Measurements from ENCODE around the gene PCTP.

The PCTP gene

GRCh38 chr17:55778389-55779118, 27.7 kb downstream of the PCTP start:
- DNase-seq (ENCODE audit: low read depth), result no peak
- H3K4me3 ChIP-seq (ENCODE audit: low read depth, low read length), result no peak overlapping the region

DNA sequence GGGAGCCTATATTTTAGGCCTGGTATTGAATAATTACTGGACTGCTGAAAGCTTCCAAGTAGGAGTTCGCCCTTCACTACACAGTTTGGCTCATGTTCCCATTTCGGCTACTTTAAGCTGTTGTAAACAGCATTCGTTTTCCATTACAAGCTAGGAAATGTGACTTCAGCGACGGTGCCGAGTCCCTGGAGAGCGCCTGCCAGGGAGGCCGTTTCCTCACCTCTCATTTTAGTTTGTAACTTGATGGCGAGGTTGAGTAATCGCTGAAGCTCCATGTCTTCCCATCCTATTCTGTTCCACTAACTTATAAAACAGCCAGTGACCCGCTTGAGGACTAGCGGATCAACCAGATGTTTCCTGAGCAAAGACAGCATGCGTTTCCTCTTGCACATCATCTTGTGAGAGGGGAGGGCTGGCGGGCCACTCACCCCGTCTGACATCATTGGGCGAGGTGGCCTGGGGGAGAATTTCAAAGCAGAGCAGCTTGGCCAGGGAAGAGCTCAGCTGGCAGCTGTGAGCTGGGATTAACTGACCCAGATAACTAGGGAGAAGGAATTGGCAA, 32.9 kb downstream of the PCTP start:
- DNase-seq (ENCODE audit: low read depth), result peak; percentile 41
- H3K4me3 ChIP-seq (ENCODE audit: low read depth, low read length), result no peak overlapping the region

DNA sequence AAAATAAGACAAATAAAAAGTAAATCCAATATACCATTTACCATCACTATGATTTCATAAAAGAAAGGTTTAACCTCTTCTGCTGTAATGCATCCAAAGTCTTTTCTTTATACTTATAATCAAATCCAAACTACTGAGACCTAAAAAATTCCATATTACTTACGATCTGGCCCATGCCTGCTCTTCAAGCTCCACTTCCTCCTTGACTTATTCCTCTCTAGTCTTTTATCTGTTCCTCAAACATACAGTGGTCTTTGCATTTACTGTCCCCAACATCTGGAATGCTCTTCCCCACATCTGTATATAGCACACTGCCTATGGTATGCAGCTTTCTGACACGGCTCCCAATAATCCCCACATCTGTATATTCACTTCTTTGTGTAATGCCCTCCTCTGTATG, 33.8 kb downstream of the PCTP start:
- no peak overlapping the region for H3K4me3 ChIP-seq (ENCODE audit: low read depth, low read length)
- DNase-seq (ENCODE audit: low read depth), result no peak

GRCh38 chr17:55785181-55785580, 34.3 kb downstream of the PCTP start:
- no peak overlapping the region for H3K4me3 ChIP-seq (ENCODE audit: low read depth, low read length)
- no peak for DNase-seq (ENCODE audit: low read depth)

DNA sequence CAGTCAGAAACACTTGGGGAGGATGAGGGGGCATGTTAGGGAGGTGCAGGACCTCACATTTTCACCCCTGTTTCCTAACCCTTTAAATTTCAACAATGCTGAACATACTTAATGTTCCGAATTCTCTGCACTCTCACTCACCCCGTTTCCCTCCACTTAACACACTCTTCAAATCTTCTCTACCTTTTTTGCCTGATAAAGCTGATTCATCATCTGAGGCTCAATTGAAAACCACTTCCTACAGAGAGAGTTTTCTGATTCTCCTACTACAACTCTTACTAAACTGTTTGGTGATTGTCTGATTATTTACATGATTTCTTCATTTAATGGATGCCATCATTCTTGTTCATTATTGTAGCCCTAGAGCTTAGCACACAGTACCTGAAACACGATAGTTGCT, 42.4 kb downstream of the PCTP start:
- no peak for DNase-seq (ENCODE audit: low read depth)
- H3K4me3 ChIP-seq (ENCODE audit: low read depth, low read length), result no peak overlapping the region

GRCh38 chr17:55794725-55795482, 44.1 kb downstream of the PCTP start:
- no peak overlapping the region for H3K4me3 ChIP-seq (ENCODE audit: low read depth, low read length)
- no peak for DNase-seq (ENCODE audit: low read depth)

GRCh38 chr17:55806745-55807495, 56.1 kb downstream of the PCTP start:
- no peak overlapping the region for H3K4me3 ChIP-seq (ENCODE audit: low read depth, low read length)
- DNase-seq (ENCODE audit: low read depth), result no peak

GRCh38 chr17:55811536-55811935, 60.7 kb downstream of the PCTP start:
- DNase-seq (ENCODE audit: low read depth), result no peak
- H3K4me3 ChIP-seq (ENCODE audit: low read depth, low read length), result no peak overlapping the region

GRCh38 chr17:55812323-55812722, 61.5 kb downstream of the PCTP start:
- H3K4me3 ChIP-seq (ENCODE audit: low read depth, low read length), result no peak overlapping the region

DNA sequence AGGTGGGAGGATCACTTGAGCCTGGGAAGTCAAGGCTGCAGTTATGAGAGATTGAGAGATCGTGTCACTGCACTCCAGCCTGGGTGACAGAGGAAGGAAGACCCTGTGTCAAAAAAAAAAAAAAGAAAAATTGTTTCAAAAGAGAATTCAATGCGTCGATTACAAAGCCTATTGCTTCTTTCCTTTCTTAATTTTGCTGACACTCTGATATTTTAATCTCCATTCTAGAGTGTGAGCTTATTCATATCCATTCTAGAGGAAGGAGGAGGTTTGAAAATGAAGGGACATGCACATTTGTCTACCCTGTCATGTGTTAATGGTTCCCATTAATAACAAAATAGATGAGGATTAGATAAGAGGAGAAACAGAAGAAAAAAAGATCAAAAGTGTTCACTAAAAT, 63.1 kb downstream of the PCTP start:
- no peak for DNase-seq (ENCODE audit: low read depth)
- no peak overlapping the region for H3K4me3 ChIP-seq (ENCODE audit: low read depth, low read length)

More at GRCh38 chr17:55812323-55812722, 61.5 kb downstream of the PCTP start:
- DNase-seq (ENCODE audit: low read depth), result no peak

- no peak overlapping the region for H3K4me3 ChIP-seq (ENCODE audit: low read depth, low read length)
- peak; percentile 19 for DNase-seq (ENCODE audit: low read depth)
These were observed 63.5 kb downstream of the PCTP start for GRCh38 chr17:55814377-55814776.

DNA sequence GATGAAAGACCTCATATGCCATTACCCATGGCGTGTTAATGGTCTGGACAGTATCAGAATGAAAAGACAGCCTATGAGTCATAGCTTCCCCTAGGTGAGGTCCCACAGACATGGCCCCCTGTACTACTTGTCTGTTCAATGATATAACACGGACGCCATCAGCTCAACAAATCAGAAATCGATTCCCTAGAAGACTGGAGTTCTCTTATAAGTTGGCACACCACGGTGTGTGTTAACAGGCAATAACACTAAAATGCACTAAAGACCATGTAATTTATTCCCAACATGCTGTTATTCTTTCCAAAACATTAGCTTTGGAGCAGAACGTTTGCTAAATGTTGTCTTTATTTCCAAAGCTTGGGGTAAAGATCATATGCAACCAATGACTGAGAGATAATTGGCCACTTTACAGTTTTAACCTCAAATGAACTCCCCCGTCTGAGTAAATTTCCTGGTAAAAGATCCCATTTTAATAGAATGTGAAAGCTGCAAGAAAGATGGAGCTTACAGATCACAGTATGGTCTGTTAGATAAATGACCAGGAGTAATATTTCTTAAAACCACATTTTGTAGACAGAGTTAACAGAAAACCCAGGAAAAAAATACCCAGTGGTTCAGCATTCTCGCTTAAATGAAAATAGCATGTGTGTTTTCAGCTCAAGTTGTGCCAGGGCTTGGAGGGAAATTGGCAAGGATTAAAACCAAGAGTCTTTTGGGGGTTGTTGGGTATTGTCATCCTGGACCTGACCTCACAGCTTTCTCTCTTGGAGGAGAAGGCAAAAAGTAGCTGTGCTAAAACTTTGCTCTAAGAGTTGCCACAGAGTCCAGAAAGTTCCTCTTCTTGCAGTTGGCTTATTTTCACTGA, 65.9 kb downstream of the PCTP start:
- DNase-seq (ENCODE audit: low read depth), result no peak
- H3K4me3 ChIP-seq (ENCODE audit: low read depth, low read length), result no peak overlapping the region

DNA sequence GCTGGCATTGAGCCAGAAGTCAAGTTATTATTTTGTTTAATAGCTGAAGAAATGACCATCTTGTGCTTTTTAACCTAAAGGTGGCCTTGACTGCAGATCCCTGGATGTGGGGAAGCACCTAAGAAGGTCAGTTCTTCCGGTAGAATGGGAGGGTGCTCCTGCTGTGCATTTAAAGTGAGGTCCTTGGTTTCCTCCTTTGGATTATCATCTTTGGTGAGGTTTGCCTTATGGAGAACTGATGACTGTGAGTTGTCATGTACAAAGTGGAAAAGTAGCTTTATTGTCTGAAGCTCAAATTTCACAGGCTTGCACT, 66.5 kb downstream of the PCTP start:
- no peak overlapping the region for H3K4me3 ChIP-seq (ENCODE audit: low read depth, low read length)
- DNase-seq (ENCODE audit: low read depth), result no peak

- H3K4me3 ChIP-seq (ENCODE audit: low read depth, low read length), result no peak overlapping the region
- DNase-seq (ENCODE audit: low read depth), result no peak
These were observed 67.2 kb downstream of the PCTP start for GRCh38 chr17:55818026-55818425.

DNA sequence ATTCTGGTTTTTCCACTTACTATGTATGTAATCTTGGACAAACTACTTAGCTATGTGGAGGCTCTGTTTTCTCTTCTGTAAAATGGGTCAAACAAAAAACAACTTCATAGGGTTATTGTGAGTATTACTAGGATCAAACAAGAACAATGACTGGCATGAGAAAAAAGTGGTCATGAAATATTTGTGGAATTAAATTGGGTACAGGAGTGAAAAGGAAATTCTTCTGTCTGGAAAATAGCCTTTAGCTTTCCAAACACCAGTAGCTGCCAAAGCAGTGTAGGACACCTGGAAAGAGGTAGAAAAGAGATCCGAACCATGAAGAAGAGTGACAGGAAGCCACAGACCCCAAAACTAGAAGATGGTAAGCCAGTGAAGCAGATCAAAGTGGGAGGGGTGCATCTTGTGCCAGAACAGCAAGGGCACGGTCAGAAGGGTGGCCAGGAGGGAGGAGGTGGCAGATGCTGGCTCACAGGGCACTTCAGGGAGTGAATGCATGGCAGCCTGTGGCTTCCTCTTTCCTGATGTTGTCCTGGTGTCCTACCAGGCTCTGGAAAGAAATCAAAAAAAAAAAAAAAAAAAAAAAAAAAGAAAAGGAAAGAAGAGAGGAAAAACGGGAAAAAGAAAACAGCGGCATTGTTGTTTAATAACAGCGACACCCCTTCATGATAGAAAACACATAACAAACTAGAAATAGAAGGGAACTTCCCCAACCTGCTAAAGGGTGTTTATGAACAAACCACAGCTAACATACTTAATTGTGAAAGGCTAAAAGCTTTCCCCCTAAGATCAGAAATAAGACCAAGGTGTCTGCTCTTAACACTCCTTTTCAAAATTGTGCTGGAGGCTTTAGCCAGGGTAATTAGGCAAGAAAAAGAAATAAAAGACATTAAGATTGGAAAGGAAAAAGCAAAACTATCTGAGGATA, 67.9 kb downstream of the PCTP start:
- DNase-seq (ENCODE audit: low read depth), result no peak

GRCh38 chr17:55820675-55821074, 69.8 kb downstream of the PCTP start:
- no peak for DNase-seq (ENCODE audit: low read depth)
- H3K4me3 ChIP-seq (ENCODE audit: low read depth, low read length), result no peak overlapping the region

More for the DNA sequence above, 67.9 kb downstream of the PCTP start:
- no peak overlapping the region for H3K4me3 ChIP-seq (ENCODE audit: low read depth, low read length)

GRCh38 chr17:55822028-55822427, 71.2 kb downstream of the PCTP start:
- DNase-seq (ENCODE audit: low read depth), result no peak
- no peak overlapping the region for H3K4me3 ChIP-seq (ENCODE audit: low read depth, low read length)

DNA sequence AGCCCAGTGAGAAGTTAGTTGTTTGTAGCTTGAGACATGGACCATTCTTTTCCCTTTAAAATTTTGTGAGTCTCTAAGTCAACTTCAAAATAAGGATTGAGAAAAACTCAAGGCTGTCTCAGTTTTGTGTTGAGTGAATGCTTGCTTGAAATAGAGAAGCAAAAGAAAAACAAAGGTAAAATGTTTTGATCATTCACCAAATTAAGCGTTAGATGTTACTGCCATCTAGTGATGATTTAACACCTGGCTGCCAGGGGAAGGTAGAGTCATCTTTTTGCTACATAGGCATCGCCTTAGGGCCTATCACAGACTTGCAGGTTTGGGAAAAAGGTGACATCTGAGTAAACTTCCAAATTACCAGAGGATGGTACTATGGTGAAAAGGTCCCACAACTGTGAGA, 74.4 kb downstream of the PCTP start:
- DNase-seq (ENCODE audit: low read depth), result no peak
- no peak overlapping the region for H3K4me3 ChIP-seq (ENCODE audit: low read depth, low read length)

Data from skeletal muscle cell (primary cell).